Neural cell (in vitro differentiated cells): ENCODE measurements around the gene FAM118A. TPM values are rescaled to one million over a fixed set of nuclear protein-coding genes. Genes with fewer than 3 reads are reported as not detected.

Source experiments
- H2AFZ ChIP-seq: fragments of 200-600, 300-800 bp; sonication (generic), shearing (Covaris generic); 2 replicates; pipeline ENCODE4 v1.6.0; 2014; ENCODE audit warnings: low read depth, mild to moderate bottlenecking, antibody characterized with exemption, low read length, moderate library complexity
- H3F3A ChIP-seq: fragments of 200-600 bp; shearing (Covaris generic); 2 replicates; pipeline ENCODE4 v1.6.1; 2016; ENCODE audit warnings: mild to moderate bottlenecking, moderate library complexity, mixed read lengths, antibody characterized with exemption, low read length; ENCODE audit not compliant: insufficient read depth, poor library complexity, severe bottlenecking
- H3K27ac ChIP-seq: fragments of 200-600, 300-800 bp; sonication (generic), shearing (Covaris generic); 2 replicates; pipeline ENCODE4 v1.5.1; 2014; ENCODE audit warnings: mild to moderate bottlenecking, low read length, moderate library complexity
- H3K27me3 ChIP-seq: fragments of 300-800, 200-600 bp; sonication (generic), shearing (Covaris generic); 2 replicates; pipeline ENCODE4 v1.6.0; 2014; ENCODE audit warnings: mild to moderate bottlenecking, low read depth, low read length, moderate library complexity; ENCODE audit not compliant: insufficient read depth
- H3K36me3 ChIP-seq: fragments of 300-800, 200-600 bp; sonication (generic), shearing (Covaris generic); 2 replicates; pipeline ENCODE4 v1.5.1; 2014; ENCODE audit warnings: mild to moderate bottlenecking, antibody characterized with exemption, low read length, moderate library complexity; ENCODE audit not compliant: insufficient read depth
- H3K4me2 ChIP-seq: fragments of 300-800, 200-600 bp; sonication (generic), shearing (Covaris generic); 2 replicates; pipeline ENCODE4 v1.6.0; 2014; ENCODE audit warnings: mild to moderate bottlenecking, low read length
- H3K4me3 ChIP-seq: fragments of 300-800, 200-600 bp; sonication (generic), shearing (Covaris generic); 2 replicates; pipeline ENCODE4 v1.5.1; 2014; ENCODE audit warnings: mild to moderate bottlenecking, low read length, moderate library complexity
- H3K79me2 ChIP-seq: fragments of 200-600 bp; shearing (Covaris generic); replicated peaks from 2 replicates; pipeline ENCODE4 v1.6.0; 2014; ENCODE audit warnings: mild to moderate bottlenecking, low read length, moderate library complexity; ENCODE audit not compliant: insufficient read depth
- H3K9ac ChIP-seq: fragments of 300-800, 200-600 bp; sonication (generic), shearing (Covaris generic); 2 replicates; pipeline ENCODE4 v1.6.1; 2016; ENCODE audit warnings: mild to moderate bottlenecking, low read length, mixed read lengths
- H3K9me2 ChIP-seq: fragments of 200-600 bp; shearing (Covaris generic); 2 replicates; pipeline ENCODE4 v1.6.1; 2016; ENCODE audit warnings: mild to moderate bottlenecking, low read length, mixed read lengths; ENCODE audit not compliant: insufficient read depth
- H3K9me3 ChIP-seq: fragments of 200-600, 300-800 bp; sonication (generic), shearing (Covaris generic); 2 replicates; pipeline ENCODE4 v1.6.1; 2016; ENCODE audit warnings: mild to moderate bottlenecking, mixed run types, low read length, moderate library complexity, mixed read lengths
- H4K20me1 ChIP-seq: fragments of 200-600 bp; shearing (Covaris generic); 2 replicates; pipeline ENCODE4 v1.6.1; 2016; ENCODE audit warnings: mild to moderate bottlenecking, mixed run types; ENCODE audit not compliant: insufficient read depth
- EP300 ChIP-seq: fragments of 450-650 bp; conservative IDR thresholded peaks from 2 replicates; pipeline ENCODE4 v1.6.1; 2014; ENCODE audit warnings: antibody characterized with exemption, mild to moderate bottlenecking, moderate library complexity; ENCODE audit not compliant: poor library complexity, severe bottlenecking
- EZH2 ChIP-seq: fragments of 200-600, 300-800 bp; shearing (Covaris generic), sonication (generic); IDR thresholded peaks from 2 replicates; pipeline ENCODE4 v1.6.1; 2014; ENCODE audit warnings: antibody characterized with exemption, low read length, borderline replicate concordance, mild to moderate bottlenecking; ENCODE audit not compliant: insufficient read depth, poor library complexity, severe bottlenecking
- MXI1 ChIP-seq: fragments of 450-650 bp; conservative IDR thresholded peaks from 2 replicates; pipeline ENCODE4 v1.6.1; 2014; ENCODE audit warnings: antibody characterized with exemption, mild to moderate bottlenecking; ENCODE audit not compliant: poor library complexity, severe bottlenecking
- POLR2AphosphoS5 ChIP-seq: IDR thresholded peaks from 2 replicates; pipeline ENCODE4 v1.6.1; 2012
- RAD21 ChIP-seq: fragments of 450-650 bp; conservative IDR thresholded peaks from 2 replicates; pipeline ENCODE4 v1.6.1; 2014; ENCODE audit warnings: antibody characterized with exemption, mild to moderate bottlenecking, moderate library complexity
- REST ChIP-seq: IDR thresholded peaks from 2 replicates; pipeline ENCODE4 v1.6.1; 2012; ENCODE audit warnings: borderline replicate concordance
- SMC3 ChIP-seq: fragments of 450-650 bp; conservative IDR thresholded peaks from 2 replicates; pipeline ENCODE4 v1.6.1; 2014; ENCODE audit warnings: antibody characterized with exemption, mild to moderate bottlenecking, moderate library complexity; ENCODE audit not compliant: poor library complexity
- TAF1 ChIP-seq: IDR thresholded peaks from 2 replicates; pipeline ENCODE4 v1.6.1; 2012; ENCODE audit warnings: low read depth
- polyA plus RNA-seq: library from polyadenylated mRNA; depleted of rRNA; stranded (reverse); fragments of >200 nt; gene quantifications from 2 replicates; pipeline ENCODE4 v1.2.3, GENCODE V29; 2014
- TF ChIP-seq, protein P1 (sequence below): fragments of 450-650 bp; IDR thresholded peaks from 2 replicates; pipeline ENCODE4 v1.5.1; 2014; ENCODE audit warnings: antibody characterized with exemption, mild to moderate bottlenecking, moderate library complexity; ENCODE audit not compliant: poor library complexity, severe bottlenecking

The FAM118A gene
- polyA plus RNA-seq, 1 donor from 2014 or later: 9.6 TPM

GRCh38 chr22:45358127-45358526 lies 48.4 kb downstream of the FAM118A start:
- H3K36me3 ChIP-seq: no peaks in the 10 kb centered on the region
- H2AFZ ChIP-seq: no peak overlapping the region
- H3K27ac ChIP-seq: no peak overlapping the region
- no peaks in the 10 kb centered on the region for H4K20me1 ChIP-seq
- no peak overlapping the region for H3K4me2 ChIP-seq
- H3K79me2 ChIP-seq: no peaks in the 10 kb centered on the region
- H3K9me3 ChIP-seq: no peaks in the 10 kb centered on the region
- H3K27me3 ChIP-seq: no peaks in the 10 kb centered on the region
- no peak overlapping the region for H3K9ac ChIP-seq
- TF ChIP-seq REST (no peak), TAF1 (no peak)
- H3F3A ChIP-seq: no peaks in the 10 kb centered on the region
- H3K4me3 ChIP-seq: no peak overlapping the region
- no peaks in the 10 kb centered on the region for H3K9me2 ChIP-seq

- no peak overlapping the region for H3K4me2 ChIP-seq
- no peaks in the 10 kb centered on the region for H3F3A ChIP-seq
- no peaks in the 10 kb centered on the region for H3K27me3 ChIP-seq
- H3K4me3 ChIP-seq: no peak overlapping the region
- H3K27ac ChIP-seq: no peak overlapping the region
- no peaks in the 10 kb centered on the region for H4K20me1 ChIP-seq
- no peaks in the 10 kb centered on the region for H3K79me2 ChIP-seq
- no peaks in the 10 kb centered on the region for H3K9me2 ChIP-seq
- no peaks in the 10 kb centered on the region for H3K36me3 ChIP-seq
- no peak overlapping the region for H3K9ac ChIP-seq
- TF ChIP-seq, protein P1, sequence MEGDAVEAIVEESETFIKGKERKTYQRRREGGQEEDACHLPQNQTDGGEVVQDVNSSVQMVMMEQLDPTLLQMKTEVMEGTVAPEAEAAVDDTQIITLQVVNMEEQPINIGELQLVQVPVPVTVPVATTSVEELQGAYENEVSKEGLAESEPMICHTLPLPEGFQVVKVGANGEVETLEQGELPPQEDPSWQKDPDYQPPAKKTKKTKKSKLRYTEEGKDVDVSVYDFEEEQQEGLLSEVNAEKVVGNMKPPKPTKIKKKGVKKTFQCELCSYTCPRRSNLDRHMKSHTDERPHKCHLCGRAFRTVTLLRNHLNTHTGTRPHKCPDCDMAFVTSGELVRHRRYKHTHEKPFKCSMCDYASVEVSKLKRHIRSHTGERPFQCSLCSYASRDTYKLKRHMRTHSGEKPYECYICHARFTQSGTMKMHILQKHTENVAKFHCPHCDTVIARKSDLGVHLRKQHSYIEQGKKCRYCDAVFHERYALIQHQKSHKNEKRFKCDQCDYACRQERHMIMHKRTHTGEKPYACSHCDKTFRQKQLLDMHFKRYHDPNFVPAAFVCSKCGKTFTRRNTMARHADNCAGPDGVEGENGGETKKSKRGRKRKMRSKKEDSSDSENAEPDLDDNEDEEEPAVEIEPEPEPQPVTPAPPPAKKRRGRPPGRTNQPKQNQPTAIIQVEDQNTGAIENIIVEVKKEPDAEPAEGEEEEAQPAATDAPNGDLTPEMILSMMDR: no peak
- no peaks in the 10 kb centered on the region for H3K9me3 ChIP-seq
- H2AFZ ChIP-seq: no peak overlapping the region
Observed at GRCh38 chr22:45359627-45360026, 49.9 kb downstream of the FAM118A start.

DNA sequence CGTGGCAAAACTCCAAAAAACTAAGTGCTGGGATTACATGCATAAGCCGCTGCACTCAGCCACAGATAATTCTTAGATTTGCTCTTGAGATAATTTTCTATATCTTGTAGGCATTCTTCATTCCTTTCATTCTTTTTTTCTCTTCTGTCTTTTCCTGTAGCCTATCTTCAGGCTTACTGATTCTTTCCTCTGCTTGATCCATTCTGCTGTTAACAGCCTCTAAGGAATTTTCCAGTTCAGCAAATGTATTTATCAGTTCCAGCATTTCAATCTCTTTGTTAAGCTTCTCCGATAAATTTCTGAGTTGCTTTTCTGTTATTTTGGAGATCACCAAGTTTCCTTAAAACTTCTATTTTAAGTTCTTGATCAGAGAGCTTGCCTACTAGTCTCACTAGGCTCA lies 57.0 kb downstream of the FAM118A start:
- no peak overlapping the region for H3K27ac ChIP-seq
- H3K27me3 ChIP-seq: no peaks in the 10 kb centered on the region
- no peak for TF ChIP-seq SMC3
- TF ChIP-seq MXI1: no peak
- TF ChIP-seq POLR2AphosphoS5: no peak
- no peak for TF ChIP-seq TAF1
- TF ChIP-seq REST: no peak
- TF ChIP-seq RAD21: no peak
- TF ChIP-seq, protein P1: no peak
- TF ChIP-seq EZH2: no peak
- TF ChIP-seq EP300: no peak
- no peak overlapping the region for H3K9ac ChIP-seq
- H3K9me3 ChIP-seq: peaks cover 6% of the 10 kb centered on the region
- H3K9me2 ChIP-seq: no peaks in the 10 kb centered on the region
- no peaks in the 10 kb centered on the region for H4K20me1 ChIP-seq
- no peaks in the 10 kb centered on the region for H3K79me2 ChIP-seq
- H3K4me3 ChIP-seq: no peak overlapping the region
- no peak overlapping the region for H3K4me2 ChIP-seq
- H3F3A ChIP-seq: no peaks in the 10 kb centered on the region
- no peak overlapping the region for H2AFZ ChIP-seq
- no peaks in the 10 kb centered on the region for H3K36me3 ChIP-seq
